CD14-positive monocyte (primary cell): ENCODE measurements around the gene COG6. TPM values are rescaled to one million over a fixed set of nuclear protein-coding genes. Genes with fewer than 3 reads are reported as not detected.

Experiments used
- DNase-seq, 3 donors: peaks; one replicate each; pipeline ENCODE4 v3.0.0-alpha.2; 2011 to 2022
- H2AFZ ChIP-seq: 2 replicates; pipeline ENCODE4 v1.6.0; 2012; ENCODE audit warnings: mild to moderate bottlenecking, low read depth, low read length, inconsistent platforms; ENCODE audit not compliant: insufficient read depth, poor library complexity, severe bottlenecking
- H3K27ac ChIP-seq, 2 donors: 1 replicate in 1 of 2; 2 replicates in 1 of 2; pipeline ENCODE4 v1.5.1; 2012 to 2013; ENCODE audit warnings: low read length in 2 of 2, control low read depth in 1 of 2, inconsistent platforms in 1 of 2, low read depth in 1 of 2, mild to moderate bottlenecking in 1 of 2
- H3K27me3 ChIP-seq, 2 donors: one replicate each; pipeline versions ENCODE4 v1.6.0 to v1.6.1; 2011 to 2013; ENCODE audit warnings: low read length in 2 of 2; ENCODE audit not compliant: control insufficient read depth in 2 of 2, insufficient read depth in 2 of 2
- H3K36me3 ChIP-seq, 2 donors: replicated peaks in 1 of 2; 1 replicate in 1 of 2; 2 replicates in 1 of 2; pipeline versions ENCODE4 v1.5.1 to v1.6.1; 2012 to 2013; ENCODE audit warnings: low read length in 2 of 2, control low read depth in 1 of 2, inconsistent platforms in 1 of 2, mild to moderate bottlenecking in 1 of 2; ENCODE audit not compliant: insufficient read depth in 2 of 2, control insufficient read depth in 1 of 2
- H3K4me1 ChIP-seq, 2 donors: 1 replicate in 1 of 2; 2 replicates in 1 of 2; pipeline versions ENCODE4 v1.5.1 to v1.6.1; 2012 to 2013; ENCODE audit warnings: low read length in 2 of 2, control low read depth in 1 of 2, inconsistent platforms in 1 of 2, mild to moderate bottlenecking in 1 of 2, moderate library complexity in 1 of 2; ENCODE audit not compliant: insufficient read depth in 2 of 2, control insufficient read depth in 1 of 2
- H3K4me2 ChIP-seq: replicated peaks from 2 replicates; pipeline ENCODE3; 2012; ENCODE audit warnings: low read length, moderate library complexity, mild to moderate bottlenecking; ENCODE audit not compliant: poor library complexity, severe bottlenecking; ENCODE audit errors: extremely low read depth
- H3K4me3 ChIP-seq, 3 experiments: fragments of 200-600 bp in 1 of 3; sonication (generic) in 1 of 3; replicated peaks in 1 of 3; 1 replicate in 2 of 3; 2 replicates in 1 of 3; pipeline ENCODE4 v1.5.1; 2011 to 2013; ENCODE audit warnings: low read length in 3 of 3, mild to moderate bottlenecking in 3 of 3, control low read depth in 2 of 3, low read depth in 2 of 3, inconsistent platforms in 1 of 3, moderate library complexity in 1 of 3
- H3K79me2 ChIP-seq: 2 replicates; pipeline ENCODE4 v1.6.0; 2012; ENCODE audit warnings: mild to moderate bottlenecking, control low read depth, inconsistent platforms, low read length, moderate library complexity; ENCODE audit not compliant: insufficient read depth
- H3K9ac ChIP-seq: 2 replicates; pipeline ENCODE4 v1.6.0; 2017; ENCODE audit warnings: low read length, mild to moderate bottlenecking; ENCODE audit not compliant: insufficient read depth, poor library complexity, severe bottlenecking
- H3K9me3 ChIP-seq, 2 donors: replicated peaks in 1 of 2; 1 replicate in 1 of 2; 2 replicates in 1 of 2; pipeline versions ENCODE4 v1.5.1 to v1.6.1; 2012 to 2013; ENCODE audit warnings: low read length in 2 of 2, control low read depth in 1 of 2; ENCODE audit not compliant: control insufficient read depth in 1 of 2, insufficient read depth in 1 of 2
- H4K20me1 ChIP-seq: 2 replicates; pipeline ENCODE4 v1.6.0; 2012; ENCODE audit warnings: mild to moderate bottlenecking, low read length, control low read depth, moderate library complexity; ENCODE audit not compliant: insufficient read depth
- H3K27ac Mint-ChIP-seq, 7 donors: one replicate each; pipeline ENCODE4 v1.8.0; 2020; ENCODE audit warnings: mild to moderate bottlenecking in 7 of 7, mixed read lengths in 7 of 7, moderate library complexity in 6 of 7, inconsistent platforms in 2 of 7
- H3K27me3 Mint-ChIP-seq, 3 donors: one replicate each; pipeline ENCODE4 v1.8.0; 2021 to 2022; ENCODE audit warnings: low read depth in 3 of 3, mild to moderate bottlenecking in 3 of 3, mixed read lengths in 3 of 3, moderate library complexity in 3 of 3, inconsistent platforms in 1 of 3
- H3K36me3 Mint-ChIP-seq, 2 donors: one replicate each; pipeline ENCODE4 v1.8.0; 2020; ENCODE audit warnings: mixed read lengths in 2 of 2, inconsistent platforms in 1 of 2, mild to moderate bottlenecking in 1 of 2
- H3K4me1 Mint-ChIP-seq: one replicate; pipeline ENCODE4 v1.8.0; 2020; ENCODE audit warnings: mild to moderate bottlenecking, mixed read lengths
- H3K4me3 Mint-ChIP-seq, 2 donors: one replicate each; pipeline ENCODE4 v1.8.0; 2020; ENCODE audit warnings: mild to moderate bottlenecking in 2 of 2, mixed read lengths in 2 of 2, moderate library complexity in 1 of 2
- H3K9me3 Mint-ChIP-seq, 7 donors: one replicate each; pipeline ENCODE4 v1.8.0; 2020 to 2022; ENCODE audit warnings: mixed read lengths in 7 of 7, mild to moderate bottlenecking in 6 of 7, moderate library complexity in 6 of 7, inconsistent platforms in 2 of 7
- WGBS: methylation state at CpG from one replicate; pipeline ENCODE4 v1.1.5; 2013; ENCODE audit warnings: missing lambda C conversion rate; ENCODE audit not compliant: insufficient coverage; 5-methylcytosine and 5-hydroxymethylcytosine counted together
- intact Hi-C, 2 donors: fragments of 100-400 bp; cut with micrococcal nuclease; formaldehyde crosslinking; loops; one replicate each; pipeline versions ENCODE4 v1.15.0 to v1.15.1; 2023
- polyA plus RNA-seq, 3 donors: library from polyadenylated mRNA; depleted of rRNA in 1 of 3; unstranded in 2 of 3; stranded (reverse) in 1 of 3; fragments of 300-500 nt in 2 of 3; fragments of >200 nt in 1 of 3; fragmentation: Illumina TruSeq in 2 of 3; gene quantifications; 1 replicate in 2 of 3; 2 replicates in 1 of 3; pipeline ENCODE4 v1.2.3, GENCODE V29; 2012 to 2021
- TF ChIP-seq, protein P1 (sequence below): fragments of 200-600 bp; IDR thresholded peaks from one replicate; pipeline ENCODE4 v1.8.0; 2022; ENCODE audit warnings: antibody characterized with exemption, mild to moderate bottlenecking

COG6 gene
- polyA plus RNA-seq, 3 donors: 3.9 to 11.0 (median 8.4) TPM

DNA sequence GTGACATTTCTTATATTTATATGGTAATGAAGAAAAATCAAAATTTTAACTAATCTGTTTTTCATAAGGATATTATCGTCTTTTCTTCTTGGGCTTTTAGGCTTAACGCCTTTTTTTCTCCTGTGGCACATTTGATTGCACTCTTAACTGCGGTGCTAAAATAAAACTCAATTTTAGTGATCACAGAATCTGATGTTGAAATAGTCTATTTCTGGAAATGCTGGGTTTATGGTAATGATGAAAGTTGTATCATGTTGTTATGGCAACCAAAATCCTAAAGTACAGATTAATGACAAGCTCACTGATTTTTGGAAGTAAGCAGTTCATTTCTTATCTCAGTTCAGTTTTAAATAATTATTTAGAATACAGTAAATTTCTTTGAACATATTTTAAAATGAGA, 85.3 kb downstream of the COG6 start:
- Histone ChIP-seq H3K27ac (no peak overlapping the region), H3K4me3 (no peak overlapping the region), H2AFZ (no peak overlapping the region), H3K4me1 (no peaks in the 10 kb centered on the region), H3K79me2 (no peaks in the 10 kb centered on the region), H4K20me1 (no peaks in the 10 kb centered on the region), H3K36me3 (peaks cover 7 to 20% of the 10 kb centered on the region in 2 donors), H3K4me2 (no peak overlapping the region), H3K27me3 (no peaks in the 10 kb centered on the region), H3K9me3 (peaks cover 7 to 11% of the 10 kb centered on the region in 2 donors), H3K9ac (no peak overlapping the region)
- DNase-seq: no peak
- Mint-ChIP-seq H3K4me1 (no peaks in the 10 kb centered on the region), H3K4me3 (no peak overlapping the region), H3K27ac (no peak overlapping the region), H3K36me3 (peaks cover 33 to 35% of the 10 kb centered on the region in 2 donors), H3K9me3 (peaks cover 12 to 39% (median 26%) of the 10 kb centered on the region in 7 donors), H3K27me3 (no peaks in the 10 kb centered on the region)
- no CpG with 5 or more reads among the region's 3 CpGs for WGBS
- TF ChIP-seq, protein P1, sequence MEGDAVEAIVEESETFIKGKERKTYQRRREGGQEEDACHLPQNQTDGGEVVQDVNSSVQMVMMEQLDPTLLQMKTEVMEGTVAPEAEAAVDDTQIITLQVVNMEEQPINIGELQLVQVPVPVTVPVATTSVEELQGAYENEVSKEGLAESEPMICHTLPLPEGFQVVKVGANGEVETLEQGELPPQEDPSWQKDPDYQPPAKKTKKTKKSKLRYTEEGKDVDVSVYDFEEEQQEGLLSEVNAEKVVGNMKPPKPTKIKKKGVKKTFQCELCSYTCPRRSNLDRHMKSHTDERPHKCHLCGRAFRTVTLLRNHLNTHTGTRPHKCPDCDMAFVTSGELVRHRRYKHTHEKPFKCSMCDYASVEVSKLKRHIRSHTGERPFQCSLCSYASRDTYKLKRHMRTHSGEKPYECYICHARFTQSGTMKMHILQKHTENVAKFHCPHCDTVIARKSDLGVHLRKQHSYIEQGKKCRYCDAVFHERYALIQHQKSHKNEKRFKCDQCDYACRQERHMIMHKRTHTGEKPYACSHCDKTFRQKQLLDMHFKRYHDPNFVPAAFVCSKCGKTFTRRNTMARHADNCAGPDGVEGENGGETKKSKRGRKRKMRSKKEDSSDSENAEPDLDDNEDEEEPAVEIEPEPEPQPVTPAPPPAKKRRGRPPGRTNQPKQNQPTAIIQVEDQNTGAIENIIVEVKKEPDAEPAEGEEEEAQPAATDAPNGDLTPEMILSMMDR: no peak
- intact Hi-C loops: no loop called here

DNA sequence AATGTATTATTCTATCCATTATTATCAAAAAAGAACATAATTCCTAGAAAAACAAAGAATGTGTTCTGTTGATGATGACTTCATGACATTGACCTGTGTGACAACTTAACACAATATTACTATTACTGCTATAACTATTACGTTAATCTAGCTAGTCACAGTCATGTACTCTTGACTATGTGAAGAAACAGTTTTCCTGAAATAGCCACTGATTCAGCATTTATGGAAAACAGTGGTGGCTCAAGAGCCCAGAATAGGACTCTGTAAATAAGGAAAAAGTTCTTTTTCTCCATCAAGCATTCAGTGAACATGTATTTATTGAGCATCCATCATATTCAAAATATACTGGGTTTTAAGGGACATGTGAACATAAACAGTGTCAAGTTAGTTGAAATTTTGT, 93.5 kb downstream of the COG6 start:
- Mint-ChIP-seq H3K27me3 (no peaks in the 10 kb centered on the region), H3K4me3 (no peak overlapping the region), H3K4me1 (peaks cover 5% of the 10 kb centered on the region), H3K36me3 (peaks cover 6 to 14% of the 10 kb centered on the region in 2 donors), H3K9me3 (peaks cover 0 to 7% (median 7%) of the 10 kb centered on the region in 7 donors), H3K27ac (no peak overlapping the region)
- H3K27me3 ChIP-seq: no peaks in the 10 kb centered on the region
- H3K4me2 ChIP-seq: no peak overlapping the region
- no CpG with 5 or more reads among the region's 1 CpG for WGBS
- no peaks in the 10 kb centered on the region for H3K4me1 ChIP-seq
- no peaks in the 10 kb centered on the region for H4K20me1 ChIP-seq
- DNase-seq: no peak
- no peak overlapping the region for H3K27ac ChIP-seq
- peaks cover 0 to 4% of the 10 kb centered on the region in 2 donors for H3K36me3 ChIP-seq
- no peak overlapping the region for H3K9ac ChIP-seq
- no peak overlapping the region for H2AFZ ChIP-seq
- TF ChIP-seq, protein P1: no peak
- no peaks in the 10 kb centered on the region for H3K79me2 ChIP-seq
- intact Hi-C loops: no loop called here
- H3K9me3 ChIP-seq: no peaks in the 10 kb centered on the region
- no peak overlapping the region for H3K4me3 ChIP-seq
